Uterus (tissue), 2 donors: ENCODE data around the gene GOLGA5.

ENCODE experiments used
- POLR2A ChIP-seq, 2 donors: fragments of 450-650 bp; IDR thresholded peaks; one replicate each; pipeline ENCODE4 v1.6.1; 2016; ENCODE audit warnings: antibody characterized with exemption in 2 of 2, mild to moderate bottlenecking in 1 of 2, moderate library complexity in 1 of 2
- TF ChIP-seq, protein P1 (sequence below), 4 experiments: fragments of 200-600 bp in 2 of 4; fragments of 450-650 bp in 2 of 4; sonication (generic) in 2 of 4; IDR thresholded peaks; one replicate each; pipeline ENCODE4 v1.5.1; 2016 to 2019; ENCODE audit warnings: antibody characterized with exemption in 4 of 4, mild to moderate bottlenecking in 2 of 4, moderate library complexity in 1 of 4

GRCh38 chr14:92768795-92769194 lies 25.3 kb upstream of the GOLGA5 start:
- TF ChIP-seq, protein P1, sequence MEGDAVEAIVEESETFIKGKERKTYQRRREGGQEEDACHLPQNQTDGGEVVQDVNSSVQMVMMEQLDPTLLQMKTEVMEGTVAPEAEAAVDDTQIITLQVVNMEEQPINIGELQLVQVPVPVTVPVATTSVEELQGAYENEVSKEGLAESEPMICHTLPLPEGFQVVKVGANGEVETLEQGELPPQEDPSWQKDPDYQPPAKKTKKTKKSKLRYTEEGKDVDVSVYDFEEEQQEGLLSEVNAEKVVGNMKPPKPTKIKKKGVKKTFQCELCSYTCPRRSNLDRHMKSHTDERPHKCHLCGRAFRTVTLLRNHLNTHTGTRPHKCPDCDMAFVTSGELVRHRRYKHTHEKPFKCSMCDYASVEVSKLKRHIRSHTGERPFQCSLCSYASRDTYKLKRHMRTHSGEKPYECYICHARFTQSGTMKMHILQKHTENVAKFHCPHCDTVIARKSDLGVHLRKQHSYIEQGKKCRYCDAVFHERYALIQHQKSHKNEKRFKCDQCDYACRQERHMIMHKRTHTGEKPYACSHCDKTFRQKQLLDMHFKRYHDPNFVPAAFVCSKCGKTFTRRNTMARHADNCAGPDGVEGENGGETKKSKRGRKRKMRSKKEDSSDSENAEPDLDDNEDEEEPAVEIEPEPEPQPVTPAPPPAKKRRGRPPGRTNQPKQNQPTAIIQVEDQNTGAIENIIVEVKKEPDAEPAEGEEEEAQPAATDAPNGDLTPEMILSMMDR (IDR thresholded peaks at IDR 0.05): no peak
- TF ChIP-seq POLR2A (IDR thresholded peaks at IDR 0.05): no peak
